ENCODE results near the gene C12orf42. TPM values are rescaled to one million over a fixed set of nuclear protein-coding genes. Genes with fewer than 3 reads are reported as not detected.

Gene C12orf42
- total RNA-seq, 1 experiment from 2014 or later: 0.37 TPM

GRCh38 chr12:103515341-103515740, 19.6 kb upstream of the C12orf42 start:
- DNase-seq (ENCODE audit: low spot score): no peak
- no peak for ATAC-seq
- Mint-ChIP-seq H3K4me3 (no peak overlapping the region), H3K27me3 (ENCODE audit: low read depth) (no peaks in the 10 kb centered on the region), H3K27ac (no peak overlapping the region), H3K36me3 (no peaks in the 10 kb centered on the region), H3K9me3 (no peaks in the 10 kb centered on the region), H3K4me1 (no peaks in the 10 kb centered on the region)
- POLR2A ChIA-PET: no interaction called here
- CTCF ChIA-PET: interaction anchor here (0.9 to 1.7 kb wide), 3 partner anchors 11 to 117 kb away, joined by 3 to 4 read pairs (median 3); no protein-coding TSS in a partner anchor
- TF ChIP-seq CDX4 (CRISPR knock-in tag; IDR thresholded peaks at IDR 0.05; ENCODE audit: borderline replicate concordance) (no peak), IRF1 (CRISPR knock-in tag; IDR thresholded peaks at IDR 0.05) (no peak), GABPB1 (CRISPR knock-in tag; IDR thresholded peaks at IDR 0.05) (no peak), ZNF219 (CRISPR knock-in tag; IDR thresholded peaks at IDR 0.05; ENCODE audit: borderline replicate concordance) (no peak), TEAD1 (CRISPR knock-in tag; IDR thresholded peaks at IDR 0.05) (no peak), FOXP4 (CRISPR knock-in tag; IDR thresholded peaks at IDR 0.05) (no peak), ZNF317 (CRISPR knock-in tag; IDR thresholded peaks at IDR 0.05; ENCODE audit: borderline replicate concordance, low read depth) (no peak), E2F5 (CRISPR knock-in tag; IDR thresholded peaks at IDR 0.05) (no peak), NFE2L1 (CRISPR knock-in tag; IDR thresholded peaks at IDR 0.05) (no peak), FOXK1 (CRISPR knock-in tag; IDR thresholded peaks at IDR 0.05) (no peak), TEAD4 (CRISPR knock-in tag; IDR thresholded peaks at IDR 0.05) (no peak), GTF2I (CRISPR knock-in tag; conservative IDR thresholded peaks at IDR 0.05) (no peak), MXD4 (CRISPR knock-in tag; IDR thresholded peaks at IDR 0.05; ENCODE audit: borderline replicate concordance) (no peak), OVOL2 (CRISPR knock-in tag; IDR thresholded peaks at IDR 0.05; ENCODE audit: borderline replicate concordance) (no peak), ZNF425 (CRISPR knock-in tag; conservative IDR thresholded peaks at IDR 0.05) (no peak), AR (CRISPR knock-in tag; IDR thresholded peaks at IDR 0.05) (no peak), ZBTB43 (CRISPR knock-in tag; IDR thresholded peaks at IDR 0.05) (no peak), HMGXB4 (CRISPR knock-in tag; IDR thresholded peaks at IDR 0.05) (no peak), NR2C2 (CRISPR knock-in tag; IDR thresholded peaks at IDR 0.05) (no peak), CREM (CRISPR knock-in tag; IDR thresholded peaks at IDR 0.05) (no peak)
